Smooth muscle cell (in vitro differentiated cells): Measurements from ENCODE around the gene R3HDM1. TPM values are rescaled to one million over a fixed set of nuclear protein-coding genes. Genes with fewer than 3 reads are reported as not detected.
A peak's percentile ranks its signal among the peaks of the same experiment; 100 is the strongest.
"Not testable (repeated sequence)": the region's sequence is repeated elsewhere in the genome, so short reads cannot be mapped to it uniquely, and the experiment has no call there.

ENCODE experiments used
- DNase-seq: peaks from one replicate; lab custom pipeline; 2025; ENCODE audit not compliant: unreplicated experiment; lab: John Stamatoyannopoulos, UW
- H2AFZ ChIP-seq: fragments of 200-600 bp; sonication (generic); 2 replicates; pipeline ENCODE4 v1.6.0; 2016; ENCODE audit warnings: antibody characterized with exemption, low read depth, mild to moderate bottlenecking
- H3F3A ChIP-seq: fragments of 200-600 bp; sonication (generic); 2 replicates; pipeline ENCODE4 v1.6.0; 2017; ENCODE audit warnings: antibody characterized with exemption, low read depth
- H3K27ac ChIP-seq: fragments of 200-600 bp; sonication (generic); 2 replicates; pipeline ENCODE4 v1.5.1; 2016; ENCODE audit warnings: low read depth, mild to moderate bottlenecking
- H3K27me3 ChIP-seq: fragments of 200-600 bp; sonication (generic); 2 replicates; pipeline ENCODE4 v1.6.1; 2016; ENCODE audit warnings: low read depth, mild to moderate bottlenecking
- H3K36me3 ChIP-seq: fragments of 200-600 bp; sonication (generic); 2 replicates; pipeline ENCODE4 v1.5.1; 2016; ENCODE audit warnings: low read depth
- H3K4me1 ChIP-seq: fragments of 200-600 bp; sonication (generic); 2 replicates; pipeline ENCODE4 v1.5.1; 2016; ENCODE audit warnings: low read depth
- H3K4me2 ChIP-seq: fragments of 200-600 bp; sonication (generic); 2 replicates; pipeline ENCODE4 v1.6.0; 2016; ENCODE audit warnings: mild to moderate bottlenecking
- H3K4me3 ChIP-seq: fragments of 200-600 bp; sonication (generic); 2 replicates; pipeline ENCODE4 v1.5.1; 2016; ENCODE audit warnings: mild to moderate bottlenecking
- H3K79me2 ChIP-seq: fragments of 200-600 bp; sonication (generic); 2 replicates; pipeline ENCODE4 v1.6.0; 2016; ENCODE audit warnings: low read depth, mild to moderate bottlenecking
- H3K9ac ChIP-seq: fragments of 200-600 bp; sonication (generic); 2 replicates; pipeline ENCODE4 v1.6.0; 2016; ENCODE audit warnings: low read depth
- H3K9me3 ChIP-seq: fragments of 200-600 bp; sonication (generic); replicated peaks from 2 replicates; pipeline ENCODE4 v1.5.1; 2016; ENCODE audit warnings: low read depth
- H4K20me1 ChIP-seq: fragments of 200-600 bp; sonication (generic); 2 replicates; pipeline ENCODE4 v1.6.0; 2016; ENCODE audit warnings: low read depth
- CTCF ChIP-seq: fragments of 200-600 bp; sonication (generic); IDR thresholded peaks from 2 replicates; pipeline ENCODE4 v1.5.1; 2017; ENCODE audit warnings: borderline replicate concordance, mild to moderate bottlenecking, antibody characterized with exemption; ENCODE audit not compliant: insufficient read depth, poor library complexity, severe bottlenecking
- WGBS: methylation state at CpG from one replicate; pipeline ENCODE4 v1.1.7; 2016; ENCODE audit warnings: low lambda C conversion rate; 5-methylcytosine and 5-hydroxymethylcytosine counted together
- polyA plus RNA-seq: library from polyadenylated mRNA; unstranded; fragments of >200 nt; fragmentation: Nextera tagmentation; extraction: Ambion mirVana; gene quantifications from 2 replicates; pipeline ENCODE4 v1.2.1, GENCODE V29; 2016
- total RNA-seq: library from RNA; depleted of rRNA; stranded (reverse); fragments of >200 nt; gene quantifications from 2 replicates; pipeline ENCODE4 v1.2.3, GENCODE V29; 2014

The R3HDM1 gene
- total and polyA plus RNA-seq, 2 experiments from 2014 or later = 14.2 to 20.6 TPM

GRCh38 chr2:135528006-135528405 lies 3.3 kb upstream of the R3HDM1 start:
- no peaks in the 10 kb centered on the region for H3K27me3 ChIP-seq
- peaks cover 10% of the 10 kb centered on the region for H3K4me1 ChIP-seq
- no peaks in the 10 kb centered on the region for H4K20me1 ChIP-seq
- no peaks in the 10 kb centered on the region for H3K9me3 ChIP-seq
- H3K4me3 ChIP-seq = no peak overlapping the region
- TF ChIP-seq CTCF = no peak
- peaks cover 27% of the 10 kb centered on the region for H3K79me2 ChIP-seq
- DNase-seq = no peak
- no peak overlapping the region for H3K9ac ChIP-seq
- 87% methylated on average over 3 of the region's 3 CpGs for WGBS
- H2AFZ ChIP-seq = no peak overlapping the region
- no peaks in the 10 kb centered on the region for H3F3A ChIP-seq
- no peak overlapping the region for H3K27ac ChIP-seq
- H3K4me2 ChIP-seq = no peak overlapping the region
- peaks cover 5% of the 10 kb centered on the region for H3K36me3 ChIP-seq

GRCh38 chr2:135530313-135531230 lies 712 bp upstream of the R3HDM1 start, which contains the start of gene ZRANB3:
Gene ZRANB3 (minus strand): TSS chr2:135531218.
- peaks cover 11% of the 10 kb centered on the region for H3K4me1 ChIP-seq
- H3K36me3 ChIP-seq = no peaks in the 10 kb centered on the region
- peak; percentile 87 for DNase-seq
- peak within 1 kb of the TSS; percentile 64 for H3K4me3 ChIP-seq
- H2AFZ ChIP-seq = peak within 1 kb of the TSS; percentile 99
- no peak for TF ChIP-seq CTCF
- H3F3A ChIP-seq = no peaks in the 10 kb centered on the region
- H3K27ac ChIP-seq = peak within 1 kb of the TSS; percentile 69
- H3K4me2 ChIP-seq = peak within 1 kb of the TSS; percentile 96
- no peaks in the 10 kb centered on the region for H3K9me3 ChIP-seq
- H4K20me1 ChIP-seq = peaks cover 17% of the 10 kb centered on the region
- H3K27me3 ChIP-seq = no peaks in the 10 kb centered on the region
- peaks cover 48% of the 10 kb centered on the region for H3K79me2 ChIP-seq
- 1% methylated on average over 46 of the region's 46 CpGs for WGBS
- peak within 1 kb of the TSS; percentile 67 for H3K9ac ChIP-seq

- no peak for TF ChIP-seq CTCF
- no peak for DNase-seq
- peaks cover 60% of the 10 kb centered on the region for H3K79me2 ChIP-seq
- H2AFZ ChIP-seq = peak overlapping the region; percentile 16
- H3K9me3 ChIP-seq = no peaks in the 10 kb centered on the region
- H3F3A ChIP-seq = no peaks in the 10 kb centered on the region
- H3K27ac ChIP-seq = peak overlapping the region; percentile 69
- peak overlapping the region; percentile 64 for H3K4me3 ChIP-seq
- H4K20me1 ChIP-seq = peaks cover 23% of the 10 kb centered on the region
- H3K9ac ChIP-seq = peak overlapping the region; percentile 56
- H3K36me3 ChIP-seq = no peaks in the 10 kb centered on the region
- 62% methylated on average over 3 of the region's 3 CpGs for WGBS
- peaks cover 11% of the 10 kb centered on the region for H3K4me1 ChIP-seq
- peak overlapping the region; percentile 96 for H3K4me2 ChIP-seq
- no peaks in the 10 kb centered on the region for H3K27me3 ChIP-seq
These were observed 1.3 kb downstream of the R3HDM1 start for GRCh38 chr2:135532581-135532980.

GRCh38 chr2:135533545-135533944 lies 2.3 kb downstream of the R3HDM1 start:
- H3K4me2 ChIP-seq, H3K4me3 ChIP-seq, H3K36me3 ChIP-seq, DNase-seq, H3K9ac ChIP-seq, H2AFZ ChIP-seq, H3K27ac ChIP-seq, H3K27me3 ChIP-seq, H3F3A ChIP-seq, H3K9me3 ChIP-seq: not testable (repeated sequence)
- peaks cover 29% of the 10 kb centered on the region for H4K20me1 ChIP-seq
- H3K79me2 ChIP-seq = peaks cover 65% of the 10 kb centered on the region
- H3K4me1 ChIP-seq = peaks cover 11% of the 10 kb centered on the region
- WGBS = 99% methylated on average over 15 of the region's 15 CpGs
